Lower lobe of right lung (tissue), 2 donors: ENCODE data around the gene OR52E2. TPM values are rescaled to one million over a fixed set of nuclear protein-coding genes. Genes with fewer than 3 reads are reported as not detected.

Experiments
- ATAC-seq, 2 donors: fragments of 200-7000 bp; cut with Tn5 transposase; one replicate each; pipeline ENCODE4 v1.9.1; 2020 to 2022; ENCODE audit warnings: mild to moderate bottlenecking in 2 of 2, moderate library complexity in 2 of 2
- DNase-seq: peaks from one replicate; pipeline ENCODE4 v3.0.0-alpha.2; 2020
- H3K27ac ChIP-seq: fragments of 200-600 bp; one replicate; pipeline ENCODE4 v1.8.0; 2022
- H3K27me3 ChIP-seq: fragments of 200-600 bp; one replicate; pipeline ENCODE4 v1.8.0; 2022; ENCODE audit warnings: low read depth
- H3K36me3 ChIP-seq: fragments of 200-600 bp; one replicate; pipeline ENCODE4 v1.8.0; 2022; ENCODE audit warnings: mild to moderate bottlenecking
- H3K4me1 ChIP-seq: fragments of 200-600 bp; one replicate; pipeline ENCODE4 v1.8.0; 2022
- H3K4me3 ChIP-seq: fragments of 200-600 bp; one replicate; pipeline ENCODE4 v1.8.0; 2022; ENCODE audit warnings: mild to moderate bottlenecking
- H3K9me3 ChIP-seq: fragments of 200-600 bp; one replicate; pipeline ENCODE4 v1.8.0; 2022
- intact Hi-C: fragments of 100-400 bp; cut with DNase I; formaldehyde crosslinking; loops from one replicate; pipeline ENCODE4 v1.11.0; 2022
- total RNA-seq: library from RNA; stranded (reverse); fragmentation: NEBNext Ultra II Directional; extraction: Animal tissue kit (Norgen Biotek cat#: 25700); gene quantifications from one replicate; pipeline ENCODE4 v1.2.1, GENCODE V29; 2021
- TF ChIP-seq, protein P1 (sequence below): fragments of 200-600 bp; IDR thresholded peaks from one replicate; pipeline ENCODE4 v1.8.0; 2022; ENCODE audit warnings: antibody characterized with exemption, mild to moderate bottlenecking
- donor health status: DM: no; HTN: yes; CAD: no; lungs with severe emphysema.

The OR52E2 gene
- total RNA-seq, 1 donor from 2014 or later = not detected

- no peaks in the 10 kb centered on the region for H3K9me3 ChIP-seq
- H3K4me1 ChIP-seq = no peaks in the 10 kb centered on the region
- no peak overlapping the region for H3K4me3 ChIP-seq
- intact Hi-C loops = no loop called here
- no peak overlapping the region for H3K27ac ChIP-seq
- H3K27me3 ChIP-seq = no peaks in the 10 kb centered on the region
- TF ChIP-seq, protein P1, sequence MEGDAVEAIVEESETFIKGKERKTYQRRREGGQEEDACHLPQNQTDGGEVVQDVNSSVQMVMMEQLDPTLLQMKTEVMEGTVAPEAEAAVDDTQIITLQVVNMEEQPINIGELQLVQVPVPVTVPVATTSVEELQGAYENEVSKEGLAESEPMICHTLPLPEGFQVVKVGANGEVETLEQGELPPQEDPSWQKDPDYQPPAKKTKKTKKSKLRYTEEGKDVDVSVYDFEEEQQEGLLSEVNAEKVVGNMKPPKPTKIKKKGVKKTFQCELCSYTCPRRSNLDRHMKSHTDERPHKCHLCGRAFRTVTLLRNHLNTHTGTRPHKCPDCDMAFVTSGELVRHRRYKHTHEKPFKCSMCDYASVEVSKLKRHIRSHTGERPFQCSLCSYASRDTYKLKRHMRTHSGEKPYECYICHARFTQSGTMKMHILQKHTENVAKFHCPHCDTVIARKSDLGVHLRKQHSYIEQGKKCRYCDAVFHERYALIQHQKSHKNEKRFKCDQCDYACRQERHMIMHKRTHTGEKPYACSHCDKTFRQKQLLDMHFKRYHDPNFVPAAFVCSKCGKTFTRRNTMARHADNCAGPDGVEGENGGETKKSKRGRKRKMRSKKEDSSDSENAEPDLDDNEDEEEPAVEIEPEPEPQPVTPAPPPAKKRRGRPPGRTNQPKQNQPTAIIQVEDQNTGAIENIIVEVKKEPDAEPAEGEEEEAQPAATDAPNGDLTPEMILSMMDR = no peak
- DNase-seq (no peak), ATAC-seq (no peak)
- H3K36me3 ChIP-seq = no peaks in the 10 kb centered on the region
Measured at GRCh38 chr11:5021996-5022395, 37.4 kb downstream of the OR52E2 start.

DNA sequence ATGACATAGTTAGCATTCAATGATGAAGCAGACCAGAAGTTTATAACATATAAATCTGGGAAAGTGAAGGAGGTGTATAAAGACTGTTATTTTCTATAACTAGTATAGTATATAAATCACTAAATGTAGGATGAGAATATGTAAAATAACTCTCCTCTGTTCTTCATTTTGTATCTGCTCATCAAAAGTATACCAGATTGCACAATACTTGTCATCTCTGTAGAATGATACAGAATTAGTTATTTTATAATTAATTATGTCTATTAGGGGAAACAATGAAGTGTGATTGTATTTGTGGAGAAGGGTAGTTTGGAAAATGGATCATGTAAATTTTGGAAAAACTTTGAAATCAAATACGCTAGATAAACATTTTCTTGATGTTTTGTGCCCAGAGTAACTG, 46.4 kb downstream of the OR52E2 start:
- Histone ChIP-seq H3K9me3 (no peaks in the 10 kb centered on the region), H3K36me3 (no peaks in the 10 kb centered on the region), H3K27ac (no peak overlapping the region), H3K4me1 (no peaks in the 10 kb centered on the region), H3K4me3 (no peak overlapping the region), H3K27me3 (no peaks in the 10 kb centered on the region)
- TF ChIP-seq, protein P1 = no peak
- ATAC-seq = no peak
- intact Hi-C loops = no loop called here
- no peak for DNase-seq

GRCh38 chr11:5011254-5011653, 48.2 kb downstream of the OR52E2 start:
- no peak overlapping the region for H3K4me3 ChIP-seq
- TF ChIP-seq, protein P1 = no peak
- H3K27me3 ChIP-seq = no peaks in the 10 kb centered on the region
- no peaks in the 10 kb centered on the region for H3K9me3 ChIP-seq
- DNase-seq (no peak), ATAC-seq (no peak)
- no peaks in the 10 kb centered on the region for H3K36me3 ChIP-seq
- intact Hi-C loops = no loop called here
- no peaks in the 10 kb centered on the region for H3K4me1 ChIP-seq
- no peak overlapping the region for H3K27ac ChIP-seq

Other genes starting within 250 kb of the OR52E2 start
- not detected for gene OR51F2, start 238.3 kb downstream of the OR52E2 start, total RNA-seq
- gene OR51S1, start 210.4 kb downstream of the OR52E2 start, total RNA-seq = not detected
- gene OR51T1, start 177.7 kb downstream of the OR52E2 start, total RNA-seq = not detected
- not detected for gene OR51A7, start 155.8 kb downstream of the OR52E2 start, total RNA-seq
- not detected for gene OR51G2, start 140.3 kb downstream of the OR52E2 start, total RNA-seq
- not detected for gene OR51G1, start 135.3 kb downstream of the OR52E2 start, total RNA-seq
- not detected for gene OR51A4, start 112.0 kb downstream of the OR52E2 start, total RNA-seq
- not detected for gene OR51A2, start 103.9 kb downstream of the OR52E2 start, total RNA-seq
- gene OR51L1, start 64.8 kb downstream of the OR52E2 start, total RNA-seq = not detected
- gene OR52J3, start 13.1 kb downstream of the OR52E2 start, total RNA-seq = not detected
- gene OR52E1, start 9.9 kb upstream of the OR52E2 start, total RNA-seq = not detected
- not detected for gene OR52A5, start 78.7 kb upstream of the OR52E2 start, total RNA-seq
- gene OR52A1, start 95.1 kb upstream of the OR52E2 start, total RNA-seq = not detected
- gene OR51V1, start 141.1 kb upstream of the OR52E2 start, total RNA-seq = not detected
- gene HBB, start 167.4 kb upstream of the OR52E2 start, total RNA-seq = 323 TPM
- not detected for gene HBD, start 174.9 kb upstream of the OR52E2 start, total RNA-seq
- not detected for gene HBG1, start 190.2 kb upstream of the OR52E2 start, total RNA-seq
- 0.89 TPM for gene HBG2, start 195.2 kb upstream of the OR52E2 start, total RNA-seq
- gene HBE1, start 210.3 kb upstream of the OR52E2 start, total RNA-seq = not detected
- not detected for gene OR51B4, start 242.3 kb upstream of the OR52E2 start, total RNA-seq